Measurements from ENCODE around the gene TOP3A.
"Not testable (repeated sequence)": the region's sequence is repeated elsewhere in the genome, so short reads cannot be mapped to it uniquely, and the experiment has no call there.

TOP3A gene

GRCh38 chr17:18314731-18315561 lies at the start of gene TOP3A, which contains the start of gene SMCR8:
Gene TOP3A (minus strand): TSS chr17:18314994. CDS start chr17:18314778, 216 bp downstream.
Gene SMCR8 (plus strand): TSS chr17:18315293. CDS start chr17:18315790, 497 bp downstream.
- DNase-seq (ENCODE audit: low read depth), result peak; percentile 97

DNA sequence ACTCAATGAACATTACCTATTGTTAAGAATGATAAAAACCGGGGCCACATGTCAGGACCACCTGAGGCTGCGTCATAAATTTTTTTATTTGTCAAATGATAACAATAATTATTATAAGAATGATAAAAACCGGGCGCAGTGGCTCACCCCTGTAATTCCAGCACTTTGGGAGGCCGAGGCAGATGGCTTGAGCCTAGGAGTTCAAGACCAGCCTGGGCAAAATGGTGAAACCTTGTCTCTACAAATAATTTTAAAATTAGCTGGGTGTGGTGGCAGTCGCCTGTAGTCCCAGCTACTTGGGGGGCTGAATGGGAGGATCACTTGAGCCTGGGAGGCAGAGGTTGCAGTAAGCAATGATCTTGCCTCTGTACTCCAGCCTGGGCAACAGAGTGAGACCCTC lies 49.4 kb upstream of the TOP3A start:
- DNase-seq (ENCODE audit: low read depth), result no peak

DNA sequence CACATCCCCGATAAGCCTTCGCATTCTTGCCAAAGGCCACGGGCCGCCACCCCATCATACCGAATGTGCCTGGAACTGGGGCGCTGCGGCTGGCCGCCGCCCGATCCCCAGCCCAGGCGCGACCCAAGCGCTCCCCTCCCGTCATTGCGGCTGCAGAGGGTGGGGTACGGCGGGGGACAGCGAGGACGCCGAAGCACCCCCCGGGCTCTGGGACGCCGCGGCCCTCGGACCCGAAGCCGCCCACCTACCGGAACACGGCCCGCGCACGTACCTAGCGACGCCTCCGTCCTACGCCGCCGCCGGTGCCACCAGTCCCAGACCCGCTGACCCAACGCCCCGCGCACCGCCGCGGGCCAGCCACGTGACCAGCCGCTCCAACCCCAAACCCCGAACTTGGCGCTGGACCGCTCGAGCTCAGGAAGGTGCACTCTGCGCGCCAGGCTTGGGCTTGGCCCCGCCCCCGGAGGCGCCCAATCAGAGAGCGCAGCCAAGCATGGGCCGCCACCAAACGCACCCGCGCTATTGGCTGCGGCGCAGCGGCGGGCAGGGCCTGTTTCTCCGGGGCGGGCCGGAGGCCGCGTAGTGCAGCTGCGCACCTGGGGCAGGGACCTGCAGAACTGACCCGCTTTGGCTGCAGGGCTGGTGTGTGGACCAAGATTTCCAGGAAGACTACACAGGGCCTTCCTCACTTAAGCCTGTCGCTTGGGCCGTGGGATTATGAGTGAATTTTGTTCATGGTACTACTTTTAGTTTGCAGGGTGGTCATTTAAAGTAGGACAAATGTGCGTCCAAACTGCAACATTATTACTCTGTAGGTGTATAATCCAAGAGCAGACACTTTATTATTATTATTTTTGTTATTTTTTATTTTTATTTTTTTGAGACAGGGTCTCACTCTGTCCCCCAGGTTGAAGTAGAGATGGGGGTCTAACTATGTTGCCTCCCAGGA lies 48.6 kb upstream of the TOP3A start, which contains the start of gene SHMT1:
SHMT1 (minus strand) TSS at position 450 of the 949 bp plus-strand sequence. CDS start 7,569 bp downstream, outside the sequence.
- peak; percentile 65 for DNase-seq (ENCODE audit: low read depth)

DNA sequence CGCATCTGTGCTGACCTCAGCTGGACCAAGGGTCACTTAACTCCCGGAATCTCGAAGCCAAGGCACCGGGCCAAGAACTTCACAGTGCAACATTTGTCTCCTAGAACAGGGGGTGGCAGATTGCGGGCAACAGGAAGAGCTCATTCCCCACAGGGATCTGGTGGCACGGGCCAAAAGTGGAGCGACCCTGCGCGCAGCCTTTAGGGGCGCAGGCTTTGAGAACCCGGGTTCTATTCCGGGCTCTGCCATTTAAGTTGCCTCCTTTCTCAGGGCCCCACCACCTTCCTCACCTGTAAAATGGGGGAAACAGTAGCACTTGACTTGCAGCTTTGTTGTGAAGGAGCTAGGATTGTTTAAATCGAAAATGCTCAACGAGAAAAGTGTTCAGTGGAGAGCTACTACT lies 47.9 kb upstream of the TOP3A start:
- DNase-seq (ENCODE audit: low read depth), result no peak

DNA sequence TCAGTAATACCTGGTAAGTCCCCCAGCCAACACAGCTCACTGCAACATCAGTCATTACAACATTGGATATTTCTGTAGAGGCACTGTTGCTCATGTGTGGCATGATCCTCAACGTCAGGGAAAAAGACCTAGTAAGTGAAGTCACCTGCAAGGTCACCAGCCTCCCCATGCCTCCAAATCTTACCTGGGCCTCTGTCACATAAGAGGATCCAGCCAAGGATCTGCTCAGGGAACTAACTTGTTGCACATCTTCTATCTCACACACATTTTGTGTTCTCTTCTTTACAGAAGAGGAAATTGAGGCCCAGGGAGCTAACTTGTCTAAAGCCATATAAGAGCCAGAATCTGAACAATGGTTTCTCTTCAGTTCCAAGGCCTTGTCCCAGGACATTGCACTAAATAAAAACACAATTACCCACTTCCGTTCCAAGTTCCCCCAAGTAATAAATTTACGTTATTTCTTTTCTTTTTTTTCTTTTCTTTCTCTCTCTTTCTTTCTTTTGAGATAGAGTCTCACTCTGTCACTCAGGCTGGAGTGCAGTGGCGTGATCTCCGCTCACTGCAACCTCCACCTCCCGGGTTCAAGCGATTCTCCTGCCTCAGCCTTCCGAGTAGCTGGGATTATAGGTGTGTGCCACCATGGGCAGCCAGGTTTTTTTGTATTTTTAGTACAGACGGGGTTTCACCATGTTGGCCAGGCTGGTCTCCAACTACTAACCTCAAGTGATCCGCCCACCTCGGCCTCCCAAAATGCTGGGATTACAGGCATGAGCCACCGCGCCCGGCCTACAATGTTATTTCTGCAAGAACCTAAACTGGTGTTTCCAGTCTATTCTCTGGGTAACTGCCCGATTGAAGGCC lies 47.3 kb upstream of the TOP3A start:
- no peak for DNase-seq (ENCODE audit: low read depth)

GRCh38 chr17:18360518-18360917 lies 45.7 kb upstream of the TOP3A start:
- no peak for DNase-seq (ENCODE audit: low read depth)

DNA sequence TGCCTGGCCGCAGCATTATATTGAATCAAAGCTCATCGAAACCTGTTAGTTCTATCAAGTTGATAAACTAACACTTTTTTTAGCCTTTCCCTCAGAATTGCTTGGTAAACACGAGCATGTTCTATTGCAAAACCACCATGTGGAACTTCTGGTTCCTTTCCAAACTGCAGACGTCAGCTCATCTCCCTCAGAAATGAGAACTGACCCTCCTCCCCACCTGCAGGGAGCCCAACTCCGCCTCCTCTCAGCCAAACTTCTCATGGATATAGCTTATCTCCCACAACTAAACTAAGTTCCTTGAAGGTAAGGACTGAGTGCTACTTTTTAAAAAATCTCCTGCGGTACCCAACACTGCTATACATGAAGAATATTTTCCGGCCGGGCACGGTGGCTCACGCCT lies 41.8 kb upstream of the TOP3A start:
- DNase-seq (ENCODE audit: low read depth), result no peak

- DNase-seq (ENCODE audit: low read depth), result no peak
Measured at GRCh38 chr17:18353541-18353940, 38.7 kb upstream of the TOP3A start.

- no peak for DNase-seq (ENCODE audit: low read depth)
Measured at GRCh38 chr17:18344021-18344420, 29.2 kb upstream of the TOP3A start.

- no peak for DNase-seq (ENCODE audit: low read depth)
Measured at GRCh38 chr17:18339933-18340332, 25.1 kb upstream of the TOP3A start.

GRCh38 chr17:18338158-18338557 lies 23.4 kb upstream of the TOP3A start:
- not testable (repeated sequence) for DNase-seq (ENCODE audit: low read depth)

DNA sequence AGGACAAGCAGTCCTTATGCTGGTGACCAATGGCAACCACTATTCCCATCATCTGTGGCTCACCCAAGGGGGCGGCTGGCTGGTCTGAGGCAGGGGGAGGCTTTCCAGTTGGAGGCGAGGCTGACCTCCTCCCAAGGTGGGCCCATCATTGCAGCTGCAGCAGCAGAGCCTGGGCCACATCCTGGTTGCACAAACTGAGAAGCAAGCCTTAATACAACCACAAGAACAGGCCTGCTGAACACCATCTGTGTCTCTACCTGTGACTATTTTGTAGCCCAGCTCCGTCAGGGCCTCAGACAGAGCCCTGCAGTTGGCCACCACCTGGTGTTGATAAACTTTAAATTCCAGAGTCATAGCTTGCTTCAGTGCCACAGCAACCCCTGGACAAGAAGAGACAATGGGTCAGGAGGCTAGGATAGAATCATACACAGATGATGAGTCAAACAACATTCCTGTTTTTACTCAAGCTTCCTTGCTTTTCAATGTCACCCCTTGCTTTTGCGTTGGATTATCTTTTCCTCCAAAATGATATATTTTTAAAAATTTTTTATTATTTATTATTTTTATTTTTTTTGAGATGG lies 18.2 kb upstream of the TOP3A start:
- DNase-seq (ENCODE audit: low read depth), result no peak

DNA sequence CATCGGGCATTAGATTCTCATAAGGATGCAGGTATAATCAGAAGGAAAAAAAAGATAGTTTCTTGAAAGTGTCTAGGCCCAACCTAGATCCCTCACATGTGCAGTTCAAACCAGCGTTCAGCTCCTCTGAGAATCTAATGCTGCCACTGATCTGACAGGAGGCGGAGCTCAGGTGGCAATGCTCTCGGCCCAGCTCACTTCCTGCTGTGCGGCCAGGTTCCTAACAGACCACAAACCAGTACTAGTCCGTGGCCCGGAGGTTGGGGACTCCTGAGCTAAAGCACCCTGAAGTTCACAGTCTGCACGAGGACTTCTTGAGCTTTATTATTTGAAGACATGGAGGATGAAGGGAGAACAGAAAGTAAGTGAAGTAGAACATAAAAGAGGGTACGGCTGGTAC lies 17.1 kb upstream of the TOP3A start:
- DNase-seq (ENCODE audit: low read depth), result no peak

DNA sequence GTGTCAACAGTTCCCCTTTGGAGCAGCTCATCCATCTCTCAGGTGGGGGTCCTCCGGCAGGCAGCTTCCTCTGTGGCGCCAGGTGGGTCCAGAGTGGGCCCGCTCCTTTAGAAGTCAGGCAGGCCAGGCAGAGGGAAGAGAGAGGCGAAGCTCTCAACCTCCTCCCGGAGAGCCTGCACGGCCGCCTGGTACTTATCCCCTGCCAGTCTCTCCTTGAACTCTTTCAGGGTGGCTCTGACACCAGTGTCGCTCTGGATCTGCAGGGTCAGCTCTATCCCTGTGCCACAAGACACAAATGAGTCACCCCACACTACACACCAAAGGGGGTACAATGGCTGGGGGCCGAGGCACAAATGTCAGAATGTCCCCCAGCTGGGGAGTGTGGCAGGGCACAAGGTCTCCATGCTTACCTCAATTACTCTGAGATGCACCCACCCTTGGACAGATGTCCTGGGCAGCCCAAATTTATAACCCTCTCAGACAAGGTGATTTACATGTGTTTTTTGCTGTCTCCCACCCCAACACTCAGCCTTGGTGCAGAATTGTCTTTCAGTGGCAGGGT lies 13.9 kb upstream of the TOP3A start:
- DNase-seq (ENCODE audit: low read depth), result no peak

DNA sequence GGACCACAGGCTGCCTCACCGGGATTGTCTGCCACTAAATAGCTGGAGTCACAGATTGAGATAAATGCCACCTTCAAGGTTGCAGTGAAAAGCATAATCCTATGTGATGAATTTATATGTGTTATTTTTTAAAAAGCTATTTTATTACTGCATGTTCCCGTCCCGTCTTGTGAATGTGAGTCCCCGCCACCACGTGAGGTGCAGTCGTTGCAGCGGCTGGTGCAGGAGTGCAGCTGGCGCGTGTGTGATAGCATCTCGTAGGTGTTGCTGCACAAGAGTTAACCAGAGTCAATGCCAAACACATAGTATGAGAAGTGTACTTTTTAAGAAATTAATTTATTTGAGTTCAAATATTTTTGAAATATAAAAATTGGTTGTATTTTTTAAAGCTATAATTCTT lies 12.8 kb upstream of the TOP3A start:
- DNase-seq (ENCODE audit: low read depth), result no peak

DNA sequence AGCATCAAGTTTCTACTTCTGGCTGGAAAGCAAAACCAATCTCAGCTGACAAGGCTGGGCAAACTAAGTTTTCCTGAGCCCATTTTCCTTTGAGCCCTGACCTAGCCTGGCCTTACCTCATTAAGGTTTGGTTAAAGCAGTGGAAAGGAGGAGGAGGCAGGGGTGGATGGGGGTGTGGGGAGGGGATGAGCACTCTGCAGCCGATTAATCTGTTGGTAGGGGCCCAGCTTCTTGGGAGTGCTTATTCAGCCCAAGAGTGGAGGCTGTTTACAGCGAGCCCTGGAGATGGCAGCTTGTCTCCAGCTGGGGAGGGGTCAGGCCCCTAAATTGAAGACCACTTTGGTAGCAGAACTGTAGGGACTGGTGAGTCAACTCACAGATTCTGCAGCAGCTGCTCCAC lies 12.3 kb upstream of the TOP3A start:
- DNase-seq (ENCODE audit: low read depth), result no peak

GRCh38 chr17:18326572-18326971 lies 11.8 kb upstream of the TOP3A start:
- no peak for DNase-seq (ENCODE audit: low read depth)

- DNase-seq (ENCODE audit: low read depth), result no peak
Measured at GRCh38 chr17:18326039-18326438, 11.2 kb upstream of the TOP3A start.

DNA sequence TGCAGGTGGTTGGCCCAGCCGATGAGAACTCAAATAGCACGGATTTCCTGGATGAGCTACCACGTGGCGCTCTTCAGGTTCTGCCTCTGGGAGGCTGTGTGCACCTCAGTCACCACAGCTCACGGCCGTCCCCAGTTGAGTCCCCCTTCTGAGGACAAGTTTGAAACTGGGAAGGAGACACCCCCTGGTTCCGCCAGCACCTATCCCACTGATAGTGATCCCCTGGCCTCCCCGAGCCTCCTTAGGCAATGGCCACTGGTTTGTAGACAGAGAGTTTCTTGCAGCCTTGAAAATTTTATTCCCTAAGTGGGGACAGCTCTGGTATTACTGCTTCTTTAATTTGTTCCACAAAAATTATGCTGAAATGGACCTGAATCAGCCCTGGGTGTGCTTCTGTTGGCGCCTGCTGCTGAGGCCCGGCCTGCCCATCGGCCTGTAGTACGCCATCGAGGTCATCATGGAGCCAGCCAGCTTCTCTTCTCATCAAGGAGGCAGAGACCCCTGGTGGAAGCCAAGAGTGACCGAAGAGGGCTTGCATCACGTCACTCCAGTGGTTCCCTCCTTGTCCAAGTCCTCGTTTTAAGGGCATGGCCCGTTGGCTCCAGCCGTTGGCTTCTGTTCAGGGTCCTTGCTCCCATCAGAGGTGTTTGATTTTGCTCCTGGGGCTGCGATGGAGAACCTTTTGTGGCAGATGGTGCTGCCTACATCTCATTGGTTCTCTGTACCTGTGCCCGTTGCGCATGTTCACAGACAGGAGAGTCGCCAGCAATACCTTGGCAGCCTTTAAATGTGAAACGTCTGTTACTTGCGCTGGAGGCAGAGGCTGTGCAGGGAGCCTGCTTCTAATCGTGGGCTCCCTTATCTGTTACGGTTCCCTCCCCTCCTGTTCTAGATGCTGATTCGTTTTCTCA lies 9.6 kb upstream of the TOP3A start:
- DNase-seq (ENCODE audit: low read depth), result no peak

Data from GM04504 (cell line).